ENCODE data around the gene HTR2C. TPM values are rescaled to one million over a fixed set of nuclear protein-coding genes. Genes with fewer than 3 reads are reported as not detected.

The HTR2C gene
- total and polyA plus RNA-seq, 2 of the 13 experiments (the other 11 are each of a cell fraction or from before 2014, with no cell fraction given): 0.01 TPM; not detected in 1

GRCh38 chrX:114930227-114930626 is 346.3 kb downstream of the HTR2C start:
- CTCF ChIA-PET (ENCODE audit: low intra/inter-chr PET ratio, low total read pairs): no interaction called here
- in situ Hi-C loops (cut with HindIII; ENCODE audit: extremely low pct_ligation_motif_present, low pct_unique_long_range_greater_than_20kb): no loop called here
- intact Hi-C loops (cut with micrococcal nuclease; ENCODE audit: unreplicated experiment): no loop called here
- no peaks in the 10 kb centered on the region for H3K27me3 ChIP-seq (ENCODE audit: control insufficient read depth in 1 of 2, insufficient read depth in 2 of 2, low read length in 2 of 2)
- H3K36me3 ChIP-seq (replicated peaks in 1 of 2; ENCODE audit: control insufficient read depth in 1 of 2, insufficient read depth in 2 of 2, low read length in 2 of 2): no peaks in the 10 kb centered on the region
- no peak overlapping the region for H3K9ac ChIP-seq (ENCODE audit: insufficient read depth, low read depth, low read length)
- ATAC-seq: no peak
- H3K9me3 ChIP-seq (ENCODE audit: low read length): no peaks in the 10 kb centered on the region
- TF ChIP-seq ZNF569 (CRISPR knock-in tag; IDR thresholded peaks at IDR 0.05; ENCODE audit: borderline replicate concordance) (no peak), HNRNPLL (IDR thresholded peaks at IDR 0.05; ENCODE audit: low read depth, low read length, poor library complexity, severe bottlenecking) (no peak), HMG20A (CRISPR knock-in tag; IDR thresholded peaks at IDR 0.05; ENCODE audit: borderline replicate concordance) (no peak), NR0B2 (CRISPR knock-in tag; IDR thresholded peaks at IDR 0.05) (no peak), ZNF501 (CRISPR knock-in tag; IDR thresholded peaks at IDR 0.05) (no peak), U2AF1 (optimal IDR thresholded peaks at IDR 0.05; ENCODE audit: low read depth, low read length) (no peak), ZNF142 (CRISPR knock-in tag; IDR thresholded peaks at IDR 0.05) (no peak), ELF4 (CRISPR knock-in tag; IDR thresholded peaks at IDR 0.05; ENCODE audit: borderline replicate concordance) (no peak), ZBTB46 (CRISPR knock-in tag; IDR thresholded peaks at IDR 0.05; ENCODE audit: borderline replicate concordance) (no peak)
- H3K4me1 ChIP-seq (ENCODE audit: insufficient read depth, low read length): no peaks in the 10 kb centered on the region
- no peaks in the 10 kb centered on the region for H4K20me1 ChIP-seq (ENCODE audit: insufficient read depth, low read length)
- POLR2A ChIA-PET: no interaction called here
- no peak overlapping the region for H3K4me3 ChIP-seq (replicated peaks in 1 of 3; ENCODE audit: insufficient read depth in 1 of 3, low read depth in 2 of 3, low read length in 3 of 3)
- H3K27ac ChIP-seq (ENCODE audit: extremely low read length, insufficient read depth, low read length): no peak overlapping the region
- no peak for FAIRE-seq
- no peak for DNase-seq (ENCODE audit: low spot score)
- no TSS peak for BruUV-seq (replicated peaks)
- H3K4me2 ChIP-seq (ENCODE audit: low read depth, low read length): no peak overlapping the region
- H3K79me2 ChIP-seq (ENCODE audit: insufficient read depth, low read length): no peaks in the 10 kb centered on the region
- no peak overlapping the region for H2AFZ ChIP-seq (ENCODE audit: low read length)

Measured in HepG2 (cell line).